Activated CD4-positive, alpha-beta T cell treated with anti-CD3 and anti-CD28 coated beads, Interleukin-2, amount 50 U/mL, for 1 hour (primary cell): ENCODE measurements around the gene DYRK2.
A peak's percentile ranks its signal among the peaks of the same experiment; 100 is the strongest.

Experiments
- DNase-seq: peaks from one replicate; pipeline ENCODE4 v3.0.0-alpha.2; 2020

DYRK2 gene

GRCh38 chr12:67647181-67647798 lies 1.3 kb upstream of the DYRK2 start:
- peak; percentile 10 for DNase-seq

- DNase-seq, result peak; percentile 34
These were observed 585 bp upstream of the DYRK2 start for GRCh38 chr12:67647799-67648520.

- DNase-seq, result no peak
These were observed 670 bp downstream of the DYRK2 start for GRCh38 chr12:67649261-67649569.

GRCh38 chr12:67649570-67650387 lies 1.2 kb downstream of the DYRK2 start:
- DNase-seq, result peak; percentile 34

DNA sequence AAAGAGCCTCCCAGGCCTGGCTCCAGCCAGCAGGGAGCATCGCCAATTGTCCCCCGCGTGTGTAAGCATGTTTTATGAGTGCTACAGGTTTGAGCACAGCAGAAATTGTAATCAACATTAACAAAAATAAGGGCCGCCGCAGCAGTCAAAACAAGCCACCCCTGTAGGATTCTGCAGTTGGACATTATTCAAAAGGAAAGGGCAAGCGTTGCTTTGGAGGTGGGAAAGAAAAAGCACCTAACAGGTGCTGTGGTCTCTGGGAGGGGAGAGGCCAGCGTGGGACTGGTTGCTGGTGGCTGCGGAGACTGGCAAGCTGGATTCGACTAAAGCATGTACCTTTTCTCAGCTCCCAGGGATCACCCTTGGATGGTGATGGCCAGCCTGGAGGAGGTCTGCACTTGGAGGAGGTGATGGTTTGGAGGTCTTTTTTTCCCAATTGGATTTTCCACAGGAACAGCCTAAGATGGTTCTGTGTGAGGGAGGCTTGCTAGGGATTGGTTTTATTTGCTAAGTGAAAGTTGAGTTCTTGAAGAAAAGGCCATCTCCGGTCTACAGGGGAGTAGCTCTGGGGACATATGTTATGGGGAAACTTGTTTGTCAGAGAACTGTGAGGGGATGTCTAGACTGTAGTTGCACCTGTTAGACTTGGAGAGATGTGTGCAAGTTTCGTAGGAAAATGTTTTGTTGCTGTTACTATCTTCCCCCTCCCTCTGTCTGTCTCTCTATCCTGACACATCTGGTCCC lies 2.0 kb downstream of the DYRK2 start:
- peak; percentile 9 for DNase-seq

DNA sequence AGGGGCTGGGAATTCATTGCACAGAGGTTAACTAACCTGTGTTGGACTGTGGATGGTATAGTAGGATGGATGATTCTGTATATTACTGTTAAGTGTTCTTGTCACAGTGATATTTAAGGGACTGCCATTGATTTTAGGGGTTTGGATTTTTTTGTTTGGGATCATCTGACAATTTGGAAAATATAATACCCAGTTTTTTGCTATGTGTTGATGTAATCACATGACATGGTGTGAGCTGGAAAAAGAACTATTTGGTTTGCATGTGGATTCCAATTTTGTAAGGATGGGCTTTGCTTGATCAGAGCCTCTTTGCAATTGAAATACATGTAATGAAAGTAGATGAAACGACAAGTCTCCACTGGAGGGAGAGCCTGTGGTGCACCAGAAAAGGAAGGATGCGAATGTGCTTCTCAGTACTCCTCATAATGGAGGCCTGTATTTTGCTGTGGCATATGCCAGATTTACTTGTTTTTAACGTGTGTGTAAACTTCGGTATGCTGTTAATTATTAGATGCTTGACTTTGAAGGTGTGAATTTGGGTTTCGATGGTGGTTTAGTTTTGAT lies 2.7 kb downstream of the DYRK2 start:
- DNase-seq, result peak; percentile 29

GRCh38 chr12:67655829-67656228 lies 7.3 kb downstream of the DYRK2 start:
- DNase-seq, result no peak

DNA sequence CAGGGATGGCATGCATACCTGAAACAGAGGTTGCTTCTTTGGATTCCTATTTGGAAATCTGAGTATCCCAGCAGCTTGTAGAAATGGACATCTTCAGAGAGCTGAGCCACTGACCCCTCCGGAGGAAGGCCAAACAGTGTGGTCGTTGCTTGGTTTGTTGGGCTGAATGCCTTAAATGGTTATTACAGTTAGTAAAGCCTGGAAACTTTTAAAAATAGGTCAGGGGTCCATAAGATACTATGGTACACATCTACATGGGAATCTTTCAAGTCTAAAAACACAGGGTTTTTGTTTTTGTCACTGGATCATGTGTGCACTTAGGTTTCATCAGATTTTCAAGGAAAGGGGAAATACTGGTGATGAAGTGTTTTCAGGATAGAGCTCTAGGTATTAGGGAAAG lies 7.7 kb downstream of the DYRK2 start:
- DNase-seq, result no peak

DNA sequence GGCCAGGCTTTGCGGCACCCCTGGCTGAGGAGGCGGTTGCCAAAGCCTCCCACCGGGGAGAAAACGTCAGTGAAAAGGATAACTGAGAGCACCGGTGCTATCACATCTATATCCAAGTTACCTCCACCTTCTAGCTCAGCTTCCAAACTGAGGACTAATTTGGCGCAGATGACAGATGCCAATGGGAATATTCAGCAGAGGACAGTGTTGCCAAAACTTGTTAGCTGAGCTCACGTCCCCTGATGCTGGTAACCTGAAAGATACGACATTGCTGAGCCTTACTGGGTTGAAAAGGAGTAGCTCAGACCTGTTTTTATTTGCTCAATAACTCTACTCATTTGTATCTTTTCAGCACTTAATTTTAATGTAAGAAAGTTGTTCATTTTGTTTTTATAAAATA lies 9.9 kb downstream of the DYRK2 start:
- no peak for DNase-seq

DNA sequence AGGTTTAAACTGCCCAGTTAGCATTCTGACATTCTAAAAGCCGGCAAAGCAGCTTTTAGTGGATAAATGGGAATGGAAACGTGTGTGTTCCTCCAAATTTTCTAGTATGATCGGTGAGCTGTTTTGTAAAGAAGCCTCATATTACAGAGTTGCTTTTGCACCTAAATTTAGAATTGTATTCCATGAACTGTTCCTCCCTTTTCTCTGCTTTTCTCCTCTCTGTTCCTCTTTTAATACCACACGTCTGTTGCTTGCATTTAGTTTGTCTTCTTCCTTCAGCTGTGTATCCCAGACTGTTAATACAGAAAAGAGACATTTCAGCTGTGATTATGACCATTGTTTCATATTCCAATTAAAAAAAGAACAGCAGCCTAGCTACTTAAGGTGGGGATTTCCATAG lies 10.7 kb downstream of the DYRK2 start:
- no peak for DNase-seq

GRCh38 chr12:67661311-67662021 lies 12.9 kb downstream of the DYRK2 start:
- no peak for DNase-seq

DNA sequence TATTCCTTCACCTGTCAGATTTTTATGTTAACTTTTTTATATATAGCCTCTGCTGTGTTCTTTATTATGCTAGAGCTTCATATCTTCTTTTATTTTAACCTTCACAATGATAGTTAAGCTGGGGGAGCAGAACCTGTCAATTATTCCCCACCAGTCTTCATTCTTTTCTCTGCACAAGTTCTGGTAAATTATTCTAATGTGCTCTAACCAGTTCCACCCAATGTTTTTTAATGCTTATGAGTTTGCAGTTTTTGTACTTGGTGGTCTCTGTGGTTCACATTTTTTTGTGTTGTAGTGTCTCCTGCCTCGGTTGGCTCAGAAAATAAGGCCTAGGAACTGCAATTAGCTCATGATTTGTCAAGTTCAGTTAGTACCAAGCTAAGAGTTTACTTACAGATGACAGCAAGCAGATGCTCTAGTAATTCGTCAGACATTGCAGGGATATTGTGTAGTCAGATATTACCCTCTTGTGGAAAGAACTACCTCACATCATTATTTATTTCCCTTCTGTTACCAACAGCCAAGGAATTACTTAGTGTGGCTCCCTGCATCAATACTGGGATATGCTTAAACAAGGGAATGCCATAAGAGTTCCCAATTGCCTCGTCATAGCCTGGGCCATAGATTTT lies 14.5 kb downstream of the DYRK2 start:
- no peak for DNase-seq

- no peak for DNase-seq
These were observed 15.6 kb downstream of the DYRK2 start for GRCh38 chr12:67664171-67664570.

GRCh38 chr12:67665679-67666078 lies 17.1 kb downstream of the DYRK2 start:
- no peak for DNase-seq

DNA sequence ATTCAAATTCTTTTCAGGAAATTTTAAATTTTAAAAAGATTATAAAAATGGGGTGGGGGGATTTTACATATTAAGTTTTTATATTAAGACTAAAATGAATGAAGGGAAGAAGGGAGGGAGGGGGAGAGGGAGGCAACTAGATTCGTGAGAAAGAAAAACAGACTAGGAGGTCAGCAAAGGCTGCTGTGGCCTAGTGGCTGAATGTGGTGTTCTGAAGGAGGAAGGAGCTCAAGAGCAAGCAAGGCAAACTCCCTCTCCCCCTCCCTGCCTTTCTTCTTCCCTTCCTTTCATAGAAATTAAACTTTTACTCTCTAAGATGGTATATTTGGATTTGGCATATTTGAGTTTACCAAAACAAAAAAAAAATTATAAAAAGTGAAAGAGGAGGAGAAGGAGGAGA lies 18.1 kb downstream of the DYRK2 start:
- DNase-seq, result no peak

DNA sequence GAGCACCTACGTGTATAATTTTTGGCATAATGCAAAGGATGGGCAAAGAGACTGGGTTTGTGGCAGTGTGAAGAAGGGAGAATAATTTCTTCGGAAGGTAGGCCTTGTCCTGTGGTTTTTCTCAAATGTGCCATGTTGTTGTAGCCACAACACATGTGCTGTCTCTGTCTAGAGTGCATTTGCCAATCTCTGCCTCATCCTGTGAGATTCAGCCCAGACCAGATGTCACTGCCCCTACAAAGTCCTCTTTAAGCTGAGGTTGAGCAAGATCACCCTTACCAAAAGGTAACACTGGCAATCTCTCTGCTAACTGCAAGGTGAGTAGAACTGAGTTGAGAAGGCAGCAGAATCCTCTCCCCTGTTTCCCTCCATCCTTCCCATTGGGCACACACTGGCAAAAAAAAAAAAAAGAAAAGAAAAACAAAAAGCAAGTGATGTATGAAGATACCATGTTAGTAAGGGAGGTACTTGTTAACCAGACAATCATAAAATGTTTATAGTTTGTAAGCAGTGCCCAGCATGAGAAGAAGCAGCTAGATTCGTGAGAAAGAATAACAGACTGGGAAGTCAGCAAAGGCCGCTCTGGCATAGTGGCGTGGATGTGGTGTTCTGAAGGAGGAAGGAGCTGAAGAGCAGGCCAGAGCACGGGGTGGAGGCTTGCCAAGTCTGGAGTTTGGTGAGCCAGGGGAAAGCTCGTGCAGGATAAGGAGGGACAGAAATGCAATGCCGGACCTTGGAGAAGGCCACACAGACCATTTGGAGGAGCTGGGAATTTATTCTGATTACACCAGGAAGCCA lies 18.9 kb downstream of the DYRK2 start:
- no peak for DNase-seq

DNA sequence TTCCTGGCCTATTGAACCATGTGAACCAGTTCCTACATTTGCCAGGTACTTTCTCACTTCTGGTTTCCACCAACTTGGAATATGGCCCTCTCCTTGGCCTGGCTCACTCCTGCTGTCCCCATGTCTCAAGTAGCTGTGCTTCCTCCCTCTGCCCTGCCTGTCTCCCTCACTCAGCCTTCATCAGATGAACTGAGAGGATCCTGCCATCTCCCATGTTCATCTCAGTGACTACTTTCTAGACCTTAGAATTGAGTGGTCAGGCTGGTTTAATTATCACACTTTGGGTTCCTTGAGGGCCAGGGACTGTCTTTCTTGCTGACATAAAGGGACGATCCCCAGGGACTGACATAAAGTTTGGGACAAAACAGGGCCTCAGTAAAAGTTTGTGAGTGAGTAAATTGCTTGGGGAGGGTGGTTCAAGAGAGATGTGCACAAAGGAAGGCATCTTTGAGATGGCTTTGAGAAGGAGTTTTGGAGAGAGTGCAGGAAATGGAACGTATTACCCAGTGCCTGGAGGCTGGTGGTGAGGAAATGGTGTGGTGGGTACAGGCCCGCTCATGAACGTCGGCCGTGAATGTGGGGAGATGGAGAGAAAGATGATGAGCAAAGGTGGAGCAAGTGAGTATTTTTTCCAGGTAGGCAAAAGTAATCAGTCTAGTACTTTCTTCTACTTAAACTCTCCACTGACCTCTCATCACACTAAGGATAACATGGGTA lies 20.8 kb downstream of the DYRK2 start:
- DNase-seq, result no peak

DNA sequence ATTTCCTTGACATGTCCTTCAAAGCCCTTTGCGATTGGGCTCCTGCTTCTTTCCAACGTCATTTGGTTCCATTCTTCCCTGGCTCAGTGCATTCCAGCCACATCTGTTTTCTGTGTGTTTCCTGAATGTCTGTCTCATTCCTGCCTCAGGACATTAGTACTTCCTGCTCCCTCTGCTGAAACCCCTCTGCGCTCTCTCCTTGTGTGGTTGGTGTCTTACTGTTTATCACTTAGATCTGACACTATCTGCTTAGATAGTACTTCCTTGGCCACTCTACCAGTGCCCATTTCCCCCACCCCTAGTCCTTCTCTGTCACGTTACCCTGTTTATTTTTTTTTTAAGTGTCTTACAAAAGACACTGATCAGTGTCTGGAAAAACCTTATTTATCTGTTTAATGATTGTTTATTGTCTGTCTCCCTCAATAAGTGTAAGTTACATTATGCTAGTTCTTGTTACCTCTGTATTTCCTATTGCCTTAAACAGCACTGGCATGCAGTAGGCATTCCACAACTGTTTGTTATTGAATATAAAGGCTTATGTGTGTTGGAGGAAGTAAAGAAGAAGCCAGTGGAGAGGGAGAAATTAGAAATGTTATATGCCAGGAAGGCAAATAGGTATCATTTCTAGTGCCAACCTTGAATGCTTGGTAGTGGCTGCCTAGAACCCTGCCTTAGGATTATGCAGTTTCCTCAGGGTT lies 21.5 kb downstream of the DYRK2 start:
- DNase-seq, result no peak

DNA sequence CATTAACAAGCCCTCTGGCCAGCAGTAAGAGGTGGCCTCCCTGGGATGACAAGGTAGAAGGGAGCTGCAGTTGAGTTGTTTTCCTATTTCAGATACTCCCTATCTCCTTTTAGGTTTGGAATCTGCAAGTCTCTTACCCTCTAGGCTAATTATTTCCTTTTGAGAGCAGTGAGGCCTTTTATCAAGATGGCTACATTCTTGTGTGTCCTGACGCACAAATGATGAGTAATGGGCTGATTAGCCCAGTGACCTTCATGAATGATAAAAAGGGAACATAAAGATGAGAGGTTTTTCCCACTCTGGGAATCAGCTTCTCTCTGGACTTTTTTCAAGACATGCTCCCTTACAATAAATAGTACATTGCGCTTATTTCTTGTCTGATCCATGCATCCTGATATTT lies 22.9 kb downstream of the DYRK2 start:
- DNase-seq, result no peak

DNA sequence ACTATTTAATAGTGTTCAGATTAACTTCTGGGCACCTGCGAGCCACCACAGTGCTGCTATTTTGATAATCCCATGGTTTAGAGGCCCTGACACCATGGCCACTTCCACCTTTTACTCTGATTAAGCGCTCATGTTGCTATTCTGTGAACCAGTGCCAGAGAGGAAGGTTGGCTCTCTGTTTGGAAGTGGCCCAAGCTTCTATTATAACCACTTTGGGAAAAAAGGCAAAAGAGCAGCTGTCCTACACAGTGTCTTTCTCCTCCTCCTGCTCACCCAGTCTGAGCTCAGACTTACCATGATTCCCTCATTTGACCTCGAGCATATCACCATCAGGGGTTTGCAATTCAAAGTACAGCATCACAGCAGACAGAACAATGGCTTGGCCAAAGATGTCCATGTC lies 23.3 kb downstream of the DYRK2 start:
- DNase-seq, result no peak
